COLO829 (cell line): Measurements from ENCODE around the gene VIPR1.

Source experiments
- DNase-seq: peaks from one replicate; pipeline ENCODE4 v3.0.0; 2012; ENCODE audit warnings: low spot score

The VIPR1 gene

GRCh38 chr3:42511736-42512135 is 9.3 kb downstream of the VIPR1 start:
- DNase-seq = no peak

- no peak for DNase-seq
Observed at GRCh38 chr3:42513121-42513520, 10.7 kb downstream of the VIPR1 start.

GRCh38 chr3:42513521-42513920 is 11.1 kb downstream of the VIPR1 start:
- no peak for DNase-seq

GRCh38 chr3:42514876-42515275 is 12.4 kb downstream of the VIPR1 start:
- DNase-seq = no peak

- DNase-seq = no peak
Observed at GRCh38 chr3:42515391-42515916, 13.0 kb downstream of the VIPR1 start.

- no peak for DNase-seq
Observed at GRCh38 chr3:42515976-42516375, 13.5 kb downstream of the VIPR1 start.

- no peak for DNase-seq
Observed at GRCh38 chr3:42516443-42516842, 14.0 kb downstream of the VIPR1 start.

GRCh38 chr3:42517117-42517516 is 14.7 kb downstream of the VIPR1 start:
- DNase-seq = no peak

- no peak for DNase-seq
Observed at GRCh38 chr3:42518800-42519567, 16.5 kb downstream of the VIPR1 start.

GRCh38 chr3:42519568-42519962 is 17.1 kb downstream of the VIPR1 start:
- no peak for DNase-seq

GRCh38 chr3:42520336-42520735 is 17.9 kb downstream of the VIPR1 start:
- no peak for DNase-seq

GRCh38 chr3:42520906-42521305 is 18.5 kb downstream of the VIPR1 start:
- DNase-seq = no peak

GRCh38 chr3:42524751-42525150 is 22.3 kb downstream of the VIPR1 start:
- DNase-seq = no peak

GRCh38 chr3:42525212-42525611 is 22.8 kb downstream of the VIPR1 start:
- no peak for DNase-seq

GRCh38 chr3:42525736-42526345 is 23.4 kb downstream of the VIPR1 start:
- no peak for DNase-seq

GRCh38 chr3:42526616-42527367 is 24.3 kb downstream of the VIPR1 start:
- no peak for DNase-seq

GRCh38 chr3:42527368-42527917 is 25.0 kb downstream of the VIPR1 start:
- no peak for DNase-seq

- DNase-seq = no peak
Observed at GRCh38 chr3:42529468-42529867, 27.0 kb downstream of the VIPR1 start.

- no peak for DNase-seq
Observed at GRCh38 chr3:42530073-42530472, 27.6 kb downstream of the VIPR1 start.

GRCh38 chr3:42531470-42531869 is 29.0 kb downstream of the VIPR1 start:
- DNase-seq = no peak

GRCh38 chr3:42532229-42532628 is 29.8 kb downstream of the VIPR1 start:
- no peak for DNase-seq

- no peak for DNase-seq
Observed at GRCh38 chr3:42533161-42533897, 30.9 kb downstream of the VIPR1 start.
